K562 (cell line): ENCODE results near the gene ARID3B. TPM values are rescaled to one million over a fixed set of nuclear protein-coding genes. Genes with fewer than 3 reads are reported as not detected.
A peak's percentile ranks its signal among the peaks of the same experiment; 100 is the strongest.

Experiments
- ARID3B ChIP-seq: fragments of 250-450 bp; sonication (Bioruptor Pico); IDR thresholded peaks from 2 replicates; pipeline ENCODE4 v1.4.0; 2020; ENCODE audit warnings: borderline replicate concordance
- CBFB ChIP-seq: sonication (generic); formaldehyde crosslinking; IDR thresholded peaks from 2 replicates; pipeline ENCODE4 v1.4.0; 2020; ENCODE audit warnings: mild to moderate bottlenecking, missing genetic modification reagents
- COPS2 ChIP-seq: fragments of 450-650 bp; conservative IDR thresholded peaks from 2 replicates; pipeline ENCODE4 v1.6.1; 2016; ENCODE audit warnings: mild to moderate bottlenecking, moderate library complexity
- CREB3 ChIP-seq: fragments of 450-650 bp; conservative IDR thresholded peaks from 2 replicates; pipeline ENCODE4 v1.6.1; 2016; ENCODE audit warnings: missing genetic modification characterization, low read depth, mild to moderate bottlenecking, missing compliant biosample characterization, moderate library complexity
- CREB3L1 ChIP-seq: fragments of 450-650 bp; IDR thresholded peaks from 2 replicates; pipeline ENCODE4 v1.6.1; 2014; ENCODE audit warnings: low read depth, mild to moderate bottlenecking, moderate library complexity, borderline replicate concordance
- ELK3 ChIP-seq: fragments of 450-650 bp; formaldehyde crosslinking; IDR thresholded peaks from 2 replicates; pipeline ENCODE4 v1.4.0; 2020; ENCODE audit warnings: mild to moderate bottlenecking
- FOXA1 ChIP-seq: fragments of 450-650 bp; IDR thresholded peaks from 2 replicates; pipeline ENCODE4 v1.6.1; 2016; ENCODE audit warnings: mild to moderate bottlenecking, borderline replicate concordance
- FOXK2 ChIP-seq, 2 experiments: fragments of 450-650 bp; IDR thresholded peaks in 1 of 2; conservative IDR thresholded peaks in 1 of 2; 2 replicates each; pipeline ENCODE4 v1.6.1; 2016; ENCODE audit warnings: low read depth in 2 of 2, mild to moderate bottlenecking in 1 of 2
- ILK ChIP-seq: fragments of 450-650 bp; IDR thresholded peaks from 2 replicates; pipeline ENCODE4 v1.6.1; 2016; ENCODE audit warnings: missing genetic modification characterization, low read depth, mild to moderate bottlenecking, missing compliant biosample characterization, moderate library complexity, borderline replicate concordance
- IRF2 ChIP-seq: sonication (generic); formaldehyde crosslinking; IDR thresholded peaks from 2 replicates; pipeline ENCODE4 v1.8.1; 2022; ENCODE audit warnings: mild to moderate bottlenecking, missing genetic modification reagents
- MTA3 ChIP-seq: fragments of 450-650 bp; formaldehyde crosslinking; IDR thresholded peaks from 2 replicates; pipeline ENCODE4 v1.6.1; 2017; ENCODE audit warnings: mild to moderate bottlenecking, borderline replicate concordance
- POLR2A ChIP-seq: fragments of 450-650 bp; conservative IDR thresholded peaks from 2 replicates; pipeline ENCODE4 v1.6.1; 2016
- SMARCA4 ChIP-seq: fragments of 450-650 bp; IDR thresholded peaks from 2 replicates; pipeline ENCODE4 v1.6.1; 2016
- SMARCC2 ChIP-seq: fragments of 450-650 bp; IDR thresholded peaks from 2 replicates; pipeline ENCODE4 v1.6.1; 2017; ENCODE audit warnings: antibody characterized with exemption, moderate library complexity, mild to moderate bottlenecking, low read depth
- SPI1 ChIP-seq: IDR thresholded peaks from 2 replicates; pipeline ENCODE4 v1.6.1; 2011; ENCODE audit warnings: low read depth, low read length, control low read depth, borderline replicate concordance
- TFAM ChIP-seq: fragments of 250-450 bp; sonication (Bioruptor Pico); conservative IDR thresholded peaks from 2 replicates; pipeline ENCODE4 v1.5.0; 2021; ENCODE audit warnings: mild to moderate bottlenecking, moderate library complexity
- THRA ChIP-seq: fragments of 450-650 bp; IDR thresholded peaks from 2 replicates; pipeline ENCODE4 v1.6.1; 2017; ENCODE audit warnings: mild to moderate bottlenecking, moderate library complexity
- USF2 ChIP-seq: sonication (generic); formaldehyde crosslinking; IDR thresholded peaks from 2 replicates; pipeline ENCODE4 v1.5.0; 2020; ENCODE audit warnings: missing genetic modification reagents
- XRCC3 ChIP-seq: fragments of 450-650 bp; IDR thresholded peaks from 2 replicates; pipeline ENCODE4 v1.6.1; 2017; ENCODE audit warnings: mild to moderate bottlenecking, moderate library complexity
- ZNF133 ChIP-seq: fragments of 250-450 bp; sonication (Bioruptor Pico); IDR thresholded peaks from 2 replicates; pipeline ENCODE4 v1.4.0; 2020; ENCODE audit warnings: mild to moderate bottlenecking
- ZNF444 ChIP-seq: fragments of 250-450 bp; sonication (Bioruptor Pico); IDR thresholded peaks from 2 replicates; pipeline ENCODE4 v1.4.0; 2020; ENCODE audit warnings: mild to moderate bottlenecking, moderate library complexity
- polyA plus RNA-seq, 8 experiments: library from polyadenylated mRNA; depleted of rRNA in 4 of 8; stranded (reverse) in 5 of 8; unstranded in 3 of 8; fragments of >200 nt; fragmentation: Nextera tagmentation in 2 of 8; fragmentation: Illumina TruSeq in 1 of 8; extraction: Ambion mirVana in 2 of 8; extraction: Trizol in 1 of 8; gene quantifications; 2 replicates each; pipeline versions ENCODE4 v1.2.1 to v1.2.3, GENCODE V29; 2011 to 2014; ENCODE audit warnings: inconsistent platforms in 1 of 8, missing spikeins in 1 of 8
- total RNA-seq, 7 experiments: library from RNA; depleted of rRNA in 6 of 7; stranded (reverse); fragments of >200 nt in 6 of 7; fragmentation: Illumina TruSeq in 2 of 7; extraction: Trizol in 2 of 7; gene quantifications; 2 replicates each; pipeline versions ENCODE4 v1.2.1 to v1.2.3, GENCODE V29; 2011 to 2021; ENCODE audit warnings: low replicate concordance in 1 of 7

The ARID3B gene
- total and polyA plus RNA-seq, 9 of the 15 experiments (the other 6 are each of a cell fraction or from before 2014, with no cell fraction given) = 0.32 to 15.1 (median 7.1) TPM

- peak; percentile 81 to 96 for TF ChIP-seq FOXK2 (conservative IDR thresholded peaks at IDR 0.05 in 1 of 2, IDR thresholded peaks at IDR 0.05 in 1 of 2; ENCODE audit: low read depth in 2 of 2)
- no peak for TF ChIP-seq TFAM (CRISPR knock-in tag)
- TF ChIP-seq CREB3 (tag) = 0 out of 2 replicates have a peak, but pooled peaks have one; percentile 26
- TF ChIP-seq CREB3L1 = peak; percentile 88
- peak; percentile 91 for TF ChIP-seq CBFB (CRISPR knock-in tag)
- TF ChIP-seq POLR2A = no peak
- TF ChIP-seq USF2 = no peak
- TF ChIP-seq IRF2 (CRISPR knock-in tag) = no peak
- TF ChIP-seq ELK3 (CRISPR knock-in tag) = no peak
- TF ChIP-seq MTA3 = peak; percentile 97; the same call in 1 of the 2 replicates
- no peak for TF ChIP-seq FOXA1
- TF ChIP-seq ARID3B (CRISPR knock-in tag) = no peak
- peak; percentile 29; the same call in 1 of the 2 replicates for TF ChIP-seq SPI1
- TF ChIP-seq ZNF133 (CRISPR knock-in tag) = no peak
- TF ChIP-seq SMARCA4 = peak; percentile 97
- TF ChIP-seq SMARCC2 = peak; percentile 93
- TF ChIP-seq XRCC3 = no peak
- no peak for TF ChIP-seq THRA
- no peak for TF ChIP-seq ZNF444 (CRISPR knock-in tag)
- TF ChIP-seq ILK (tag) = no peak
- no peak for TF ChIP-seq COPS2
Observed at GRCh38 chr15:74545776-74546656, 5.0 kb downstream of the ARID3B start (continued).
